Erythroblast (primary cell): ENCODE results near the gene NCKAP5.

ENCODE experiments used
- DNase-seq, 2 experiments: peaks; one replicate each; lab custom pipeline; 2025; lab: John Stamatoyannopoulos, UW
- GATA1 ChIP-seq: IDR thresholded peaks from 2 replicates; pipeline ENCODE4 v1.6.1; 2011; ENCODE audit warnings: low read depth, mild to moderate bottlenecking, control low read depth, low read length, moderate library complexity
- POLR2A ChIP-seq: IDR thresholded peaks from 2 replicates; pipeline ENCODE4 v1.6.1; 2011; ENCODE audit warnings: mild to moderate bottlenecking, low read length

The NCKAP5 gene

GRCh38 chr2:133438026-133438425 lies 130.2 kb downstream of the NCKAP5 start:
- no peak for DNase-seq
- no peak for TF ChIP-seq POLR2A
- no peak for TF ChIP-seq GATA1

- no peak for DNase-seq
- no peak for TF ChIP-seq POLR2A
- no peak for TF ChIP-seq GATA1
Measured at GRCh38 chr2:133437492-133437891, 130.8 kb downstream of the NCKAP5 start.

GRCh38 chr2:133434959-133435668 lies 133.1 kb downstream of the NCKAP5 start:
- TF ChIP-seq GATA1 (no peak), POLR2A (no peak)
- DNase-seq, result no peak

GRCh38 chr2:133433455-133434451 lies 134.5 kb downstream of the NCKAP5 start:
- no peak for DNase-seq
- TF ChIP-seq POLR2A (no peak), GATA1 (no peak)

GRCh38 chr2:133432778-133433177 lies 135.5 kb downstream of the NCKAP5 start:
- DNase-seq, result no peak
- no peak for TF ChIP-seq GATA1
- no peak for TF ChIP-seq POLR2A

GRCh38 chr2:133431289-133431688 lies 137.0 kb downstream of the NCKAP5 start:
- no peak for DNase-seq
- TF ChIP-seq GATA1, result no peak
- no peak for TF ChIP-seq POLR2A

GRCh38 chr2:133426791-133427190 lies 141.5 kb downstream of the NCKAP5 start:
- DNase-seq, result no peak
- TF ChIP-seq POLR2A (no peak), GATA1 (no peak)

- no peak for TF ChIP-seq GATA1
- TF ChIP-seq POLR2A, result no peak
- DNase-seq, result no peak
Measured at GRCh38 chr2:133425612-133426011, 142.7 kb downstream of the NCKAP5 start.

GRCh38 chr2:133424876-133425275 lies 143.4 kb downstream of the NCKAP5 start:
- TF ChIP-seq POLR2A, result no peak
- no peak for TF ChIP-seq GATA1
- DNase-seq, result no peak

- no peak for TF ChIP-seq GATA1
- no peak for TF ChIP-seq POLR2A
- DNase-seq, result no peak
Measured at GRCh38 chr2:133422931-133423351, 145.3 kb downstream of the NCKAP5 start.

GRCh38 chr2:133421516-133422324 lies 146.5 kb downstream of the NCKAP5 start:
- DNase-seq, result no peak
- no peak for TF ChIP-seq GATA1
- no peak for TF ChIP-seq POLR2A

GRCh38 chr2:133420788-133421187 lies 147.5 kb downstream of the NCKAP5 start:
- DNase-seq, result no peak

GRCh38 chr2:133418671-133419070 lies 149.6 kb downstream of the NCKAP5 start:
- TF ChIP-seq GATA1 (no peak), POLR2A (no peak)
- no peak for DNase-seq

More at GRCh38 chr2:133420788-133421187, 147.5 kb downstream of the NCKAP5 start:
- no peak for TF ChIP-seq GATA1
- TF ChIP-seq POLR2A, result no peak
